Stomach (tissue), 4 donors: ENCODE measurements around the gene TXNDC17.

Experiments
- CTCF ChIP-seq, 7 experiments: fragments of 450-650 bp in 4 of 7; fragments of 200-600 bp in 3 of 7; sonication (generic) in 3 of 7; IDR thresholded peaks; one replicate each; pipeline ENCODE4 v1.5.1; 2016 to 2019; ENCODE audit warnings: antibody characterized with exemption in 7 of 7, control low read depth in 2 of 7, mild to moderate bottlenecking in 1 of 7
- EP300 ChIP-seq: sonication (generic); formaldehyde crosslinking; IDR thresholded peaks from one replicate; pipeline ENCODE4 v1.6.1; 2017; ENCODE audit warnings: antibody characterized with exemption

GRCh38 chr17:6666557-6666956 is 25.7 kb downstream of the TXNDC17 start:
- TF ChIP-seq CTCF (IDR thresholded peaks at IDR 0.05) (no peak), EP300 (no peak)
